Ovary (tissue), 9 donors: ENCODE results near the gene KCTD13. TPM values are rescaled to one million over a fixed set of nuclear protein-coding genes. Genes with fewer than 3 reads are reported as not detected.

Experiments
- DNase-seq, 5 donors: peaks; one replicate each; pipeline ENCODE4 v3.0.0-alpha.2; 2019 to 2020
- H3K27ac ChIP-seq, 2 donors: fragments of 200-600 bp; one replicate each; pipeline versions ENCODE4 v1.5.1 to v1.8.0; 2019 to 2022
- H3K27me3 ChIP-seq: fragments of 200-600 bp; one replicate; pipeline ENCODE4 v1.8.0; 2022
- H3K36me3 ChIP-seq: fragments of 200-600 bp; sonication (generic); one replicate; pipeline ENCODE4 v1.5.1; 2019
- H3K4me1 ChIP-seq: one replicate; pipeline ENCODE4 v1.8.1; 2013; ENCODE audit warnings: mild to moderate bottlenecking, moderate library complexity; ENCODE audit not compliant: insufficient read depth
- H3K4me3 ChIP-seq: fragments of 200-600 bp; sonication (generic); one replicate; pipeline ENCODE4 v1.5.1; 2017
- H3K9me3 ChIP-seq, 2 donors: fragments of 200-600 bp in 1 of 2; sonication (generic) in 1 of 2; one replicate each; pipeline versions ENCODE4 v1.5.1 to v1.8.1; 2013 to 2019; ENCODE audit warnings: mild to moderate bottlenecking in 1 of 2, moderate library complexity in 1 of 2
- EP300 ChIP-seq: sonication (generic); formaldehyde crosslinking; IDR thresholded peaks from one replicate; pipeline ENCODE4 v1.6.1; 2017; ENCODE audit warnings: antibody characterized with exemption
- POLR2A ChIP-seq: fragments of 450-650 bp; IDR thresholded peaks from one replicate; pipeline ENCODE4 v1.6.1; 2017; ENCODE audit warnings: antibody characterized with exemption, mild to moderate bottlenecking, moderate library complexity
- WGBS, 3 donors: extraction: QIAGEN DNeasy Blood & Tissue Kit in 1 of 3; methylation state at CpG; one replicate each; pipeline versions ENCODE4 v1.1.5 to v1.1.7; 2013 to 2017; 5-methylcytosine and 5-hydroxymethylcytosine counted together
- intact Hi-C, 4 donors: fragments of 100-400 bp; cut with DNase I; formaldehyde crosslinking; loops; one replicate each; pipeline versions ENCODE4 v1.11.0 to v1.15.1; 2022 to 2023
- polyA plus RNA-seq, 2 donors: library from polyadenylated mRNA; stranded (reverse); fragments of 200-250 nt in 1 of 2; fragments of 350-450 nt in 1 of 2; fragmentation: Illumina TruSeq in 1 of 2; extraction: RNeasy Lipid Tissue Mini Kit (QIAGEN cat#74804) in 1 of 2; gene quantifications; one replicate each; pipeline ENCODE4 v1.2.3, GENCODE V29; 2013 to 2014
- total RNA-seq, 7 donors: library from RNA; depleted of rRNA in 2 of 7; stranded (reverse); fragments of >200 nt in 2 of 7; fragmentation: NEBNext Ultra II Directional in 3 of 7; extraction: Animal tissue kit (Norgen Biotek cat#: 25700) in 3 of 7; gene quantifications; one replicate each; pipeline versions ENCODE4 v1.1.0 to v1.2.4, GENCODE V29; 2016 to 2023
- TF ChIP-seq, protein P1 (sequence below), 3 donors: fragments of 450-650 bp in 2 of 3; fragments of 200-600 bp in 1 of 3; IDR thresholded peaks; one replicate each; pipeline versions ENCODE4 v1.5.1 to v1.8.0; 2016 to 2022; ENCODE audit warnings: antibody characterized with exemption in 3 of 3, mild to moderate bottlenecking in 1 of 3
- donor health status: DM: no; HTN: no; CAD: no; lungs with moderate emphysema.
- donor health status: DM: no; HTN: no; CAD: no.
- donor health status: Bipolar disorder and iron deficiency.
- donor health status: DM: yes; HTN: yes; CAD: no.
- donor health status: DM: no; HTN: no; CAD: no.
- donor health status: DM: yes; HTN: yes; CAD: no.

Gene KCTD13
- total and polyA plus RNA-seq, 9 donors: 7.0 to 36.8 (median 23.3) TPM

DNA sequence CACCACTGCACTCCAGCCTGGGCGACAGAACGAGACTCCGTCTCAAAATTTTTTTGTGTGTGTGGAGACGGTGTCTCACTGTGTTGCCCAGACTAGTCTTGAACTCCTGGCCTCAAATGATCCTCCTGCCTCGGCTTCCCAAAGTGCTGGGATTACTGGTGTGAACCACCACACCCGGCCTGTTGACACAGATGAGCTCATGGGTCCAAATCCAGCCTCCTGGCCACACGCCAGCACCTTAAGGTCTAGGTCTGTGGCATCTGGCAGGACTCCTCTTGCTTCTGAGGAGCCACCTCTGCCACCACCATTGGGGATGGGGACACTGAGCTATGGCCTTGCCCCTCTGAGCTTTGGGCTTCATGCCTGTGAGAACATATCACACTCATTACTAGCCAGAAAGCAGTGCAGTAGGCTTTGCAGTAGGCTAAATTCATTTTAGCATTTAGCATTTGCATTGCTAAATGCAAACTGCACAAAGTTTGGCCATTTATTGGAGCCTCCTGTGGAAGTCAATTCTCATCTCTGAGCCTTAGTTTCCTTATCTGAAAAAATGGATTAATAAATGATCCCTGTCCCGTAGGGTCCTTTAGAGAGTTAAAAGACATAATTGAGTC, 57.5 kb downstream of the KCTD13 start:
- H3K4me3 ChIP-seq: no peak overlapping the region
- intact Hi-C loops: loop anchor here in 1 of 4 donors (10.0 kb wide), 1 partner anchor 136 kb away; no protein-coding TSS in a partner anchor

DNA sequence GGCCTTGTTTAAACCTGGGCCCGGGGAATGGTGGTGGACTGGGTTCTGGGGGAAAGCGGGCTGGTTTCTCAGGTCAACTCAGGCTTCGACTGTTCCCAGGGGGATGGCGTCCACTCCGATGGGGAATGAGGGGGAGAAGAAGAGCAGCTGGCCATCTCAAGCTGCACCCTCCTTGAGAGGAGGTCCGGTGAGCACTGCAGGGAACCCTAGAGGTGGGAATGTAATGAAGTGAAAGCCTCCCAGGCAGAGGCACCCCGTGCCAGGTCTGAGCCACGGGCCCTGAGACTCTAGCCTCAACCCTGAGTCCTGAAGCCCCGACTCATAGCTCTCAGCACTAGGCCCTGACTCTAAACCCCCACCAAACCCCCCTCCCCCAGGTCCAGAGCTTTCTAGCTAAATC, 61.8 kb downstream of the KCTD13 start:
- no peak overlapping the region for H3K27ac ChIP-seq
- WGBS, 3 donors: 65 to 71% (median 66%) methylated on average over 9 of the region's 9 CpGs
- no peaks in the 10 kb centered on the region for H3K9me3 ChIP-seq
- H3K4me1 ChIP-seq: peaks cover 4% of the 10 kb centered on the region
- no peaks in the 10 kb centered on the region for H3K27me3 ChIP-seq
- intact Hi-C loops: loop anchor here in 1 of 4 donors (10.0 kb wide), 1 partner anchor 141 kb away; no protein-coding TSS in a partner anchor
- H3K36me3 ChIP-seq: no peaks in the 10 kb centered on the region
- no peak overlapping the region for H3K4me3 ChIP-seq
- no peak for DNase-seq
- TF ChIP-seq POLR2A (no peak), EP300 (no peak)
- TF ChIP-seq, protein P1, sequence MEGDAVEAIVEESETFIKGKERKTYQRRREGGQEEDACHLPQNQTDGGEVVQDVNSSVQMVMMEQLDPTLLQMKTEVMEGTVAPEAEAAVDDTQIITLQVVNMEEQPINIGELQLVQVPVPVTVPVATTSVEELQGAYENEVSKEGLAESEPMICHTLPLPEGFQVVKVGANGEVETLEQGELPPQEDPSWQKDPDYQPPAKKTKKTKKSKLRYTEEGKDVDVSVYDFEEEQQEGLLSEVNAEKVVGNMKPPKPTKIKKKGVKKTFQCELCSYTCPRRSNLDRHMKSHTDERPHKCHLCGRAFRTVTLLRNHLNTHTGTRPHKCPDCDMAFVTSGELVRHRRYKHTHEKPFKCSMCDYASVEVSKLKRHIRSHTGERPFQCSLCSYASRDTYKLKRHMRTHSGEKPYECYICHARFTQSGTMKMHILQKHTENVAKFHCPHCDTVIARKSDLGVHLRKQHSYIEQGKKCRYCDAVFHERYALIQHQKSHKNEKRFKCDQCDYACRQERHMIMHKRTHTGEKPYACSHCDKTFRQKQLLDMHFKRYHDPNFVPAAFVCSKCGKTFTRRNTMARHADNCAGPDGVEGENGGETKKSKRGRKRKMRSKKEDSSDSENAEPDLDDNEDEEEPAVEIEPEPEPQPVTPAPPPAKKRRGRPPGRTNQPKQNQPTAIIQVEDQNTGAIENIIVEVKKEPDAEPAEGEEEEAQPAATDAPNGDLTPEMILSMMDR (IDR thresholded peaks at IDR 0.05): no peak

More for the DNA sequence above, 57.5 kb downstream of the KCTD13 start:
- Histone ChIP-seq H3K27ac (no peak overlapping the region), H3K27me3 (no peaks in the 10 kb centered on the region), H3K9me3 (no peaks in the 10 kb centered on the region), H3K4me1 (no peaks in the 10 kb centered on the region), H3K36me3 (no peaks in the 10 kb centered on the region)
- no peak for TF ChIP-seq EP300
- TF ChIP-seq POLR2A: no peak
- TF ChIP-seq, protein P1 (IDR thresholded peaks at IDR 0.05): no peak
- 71 to 73% (median 71%) methylated on average over 8 of the region's 8 CpGs for WGBS, 3 donors
- no peak for DNase-seq

DNA sequence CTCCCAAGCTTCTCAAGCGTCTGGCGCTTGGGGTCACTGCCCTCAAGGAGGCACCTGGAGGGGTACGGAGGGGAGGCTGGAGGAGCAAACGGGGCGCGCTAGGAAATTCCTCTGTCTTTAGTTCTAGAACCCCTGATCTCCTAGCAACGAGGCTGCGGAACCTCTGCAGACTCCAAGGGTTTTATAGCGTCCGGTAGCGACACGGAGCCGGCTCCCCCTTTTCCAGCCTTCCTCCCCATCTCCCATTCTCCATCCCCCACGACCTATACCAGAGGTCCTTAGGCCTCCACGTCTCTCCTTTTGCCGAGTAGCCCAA, 62.4 kb downstream of the KCTD13 start:
- Histone ChIP-seq H3K27ac (peak overlapping the region; percentile 89 to 93), H3K36me3 (no peaks in the 10 kb centered on the region), H3K9me3 (no peaks in the 10 kb centered on the region), H3K27me3 (no peaks in the 10 kb centered on the region), H3K4me1 (peaks cover 4% of the 10 kb centered on the region), H3K4me3 (no peak overlapping the region)
- intact Hi-C loops: loop anchor here in 1 of 4 donors (10.0 kb wide), 1 partner anchor 141 kb away; no protein-coding TSS in a partner anchor
- TF ChIP-seq EP300 (no peak), POLR2A (no peak)
- TF ChIP-seq, protein P1 (IDR thresholded peaks at IDR 0.05): peak in 1 of 3 donors; percentile 7
- 21 to 28% (median 24%) methylated on average over 16 of the region's 16 CpGs for WGBS, 3 donors
- DNase-seq: no peak

DNA sequence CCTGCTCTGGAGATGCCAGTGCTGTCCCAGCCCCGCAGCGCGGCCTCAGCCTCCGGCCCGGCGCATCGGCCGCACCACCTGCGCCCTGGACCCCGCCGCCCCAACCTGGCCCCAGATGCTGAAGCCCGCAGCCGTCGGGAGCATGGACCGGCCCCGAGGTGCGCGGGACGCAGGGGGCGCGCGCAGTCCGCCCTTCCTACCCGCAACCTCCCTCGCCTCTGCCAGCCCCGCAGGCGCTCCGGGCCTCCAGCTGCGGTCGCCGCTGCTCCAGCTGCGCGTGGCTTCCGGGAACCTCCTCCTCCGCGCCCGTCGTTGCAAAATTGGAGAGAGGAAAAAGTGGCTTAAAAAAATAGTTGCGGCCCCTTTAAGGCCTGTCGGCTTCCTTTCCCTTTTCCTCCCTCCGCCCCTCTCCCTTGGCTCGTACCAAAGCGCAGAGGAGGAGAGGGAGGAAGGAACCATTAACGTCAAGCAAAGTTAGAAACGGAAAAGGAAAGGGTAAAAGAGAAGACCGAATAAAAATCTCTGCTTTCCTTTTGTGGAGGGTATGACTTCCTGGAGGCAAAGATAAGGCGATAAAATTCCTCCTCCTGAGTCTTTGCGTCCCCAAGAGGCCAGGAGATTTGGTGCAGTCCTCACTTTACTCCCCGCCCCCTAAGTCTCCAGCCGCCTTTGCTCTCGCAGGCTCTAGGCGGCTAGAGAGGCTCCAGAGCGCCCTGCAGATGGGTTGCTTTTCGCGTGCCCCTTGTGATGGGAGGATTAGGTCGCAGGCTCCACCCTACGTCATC, 63.0 kb downstream of the KCTD13 start, which contains the start of gene CDIPT:
Gene CDIPT (minus strand): TSS at position 343 of the 785 bp plus-strand sequence. CDS start 369 bp downstream, outside the sequence.
- peak within 1 kb of the TSS; percentile 89 to 93 for H3K27ac ChIP-seq
- H3K4me1 ChIP-seq: peaks cover 4% of the 10 kb centered on the region
- H3K36me3 ChIP-seq: no peaks in the 10 kb centered on the region
- WGBS, 3 donors: 0 to 1% (median 0%) methylated on average over 45 to 57 of the region's 57 CpGs
- DNase-seq: peak; percentile 90 to 93 (median 93)
- no peaks in the 10 kb centered on the region for H3K27me3 ChIP-seq
- no peaks in the 10 kb centered on the region for H3K9me3 ChIP-seq
- TF ChIP-seq EP300: no peak
- TF ChIP-seq, protein P1 (IDR thresholded peaks at IDR 0.05): peak; percentile 35 to 91 (median 84)
- peak within 1 kb of the TSS; percentile 77 for H3K4me3 ChIP-seq
- intact Hi-C loops: loop anchor here in 1 of 4 donors (10.0 kb wide), 1 partner anchor 142 kb away; no protein-coding TSS in a partner anchor
